Amniotic epithelial cell (primary cell): ENCODE data around the gene XRCC6.
A peak's percentile ranks its signal among the peaks of the same experiment; 100 is the strongest.
"Not testable (repeated sequence)": the region's sequence is repeated elsewhere in the genome, so short reads cannot be mapped to it uniquely, and the experiment has no call there.

Source experiments
- DNase-seq: peaks from one replicate; pipeline ENCODE4 v3.0.0-alpha.2; 2010; ENCODE audit warnings: low read depth

XRCC6 gene

GRCh38 chr22:41650821-41651220 lies 29.7 kb downstream of the XRCC6 start:
- no peak for DNase-seq

GRCh38 chr22:41654322-41654721 lies 33.2 kb downstream of the XRCC6 start:
- no peak for DNase-seq

- no peak for DNase-seq
These were observed 35.5 kb downstream of the XRCC6 start for GRCh38 chr22:41656556-41656955.

GRCh38 chr22:41657709-41658108 lies 36.6 kb downstream of the XRCC6 start:
- no peak for DNase-seq

GRCh38 chr22:41658869-41659268 lies 37.8 kb downstream of the XRCC6 start:
- DNase-seq = no peak

- DNase-seq = no peak
These were observed 38.8 kb downstream of the XRCC6 start for GRCh38 chr22:41659941-41660340.

- DNase-seq = peak; percentile 80
These were observed 39.3 kb downstream of the XRCC6 start for GRCh38 chr22:41660416-41660815.

GRCh38 chr22:41661088-41661487 lies 40.0 kb downstream of the XRCC6 start:
- DNase-seq = peak; percentile 26

GRCh38 chr22:41661713-41662112 lies 40.6 kb downstream of the XRCC6 start:
- DNase-seq = no peak

GRCh38 chr22:41663594-41663993 lies 42.5 kb downstream of the XRCC6 start:
- not testable (repeated sequence) for DNase-seq

- DNase-seq = no peak
These were observed 43.4 kb downstream of the XRCC6 start for GRCh38 chr22:41664490-41664889.

- no peak for DNase-seq
These were observed 43.9 kb downstream of the XRCC6 start for GRCh38 chr22:41664951-41665350.

GRCh38 chr22:41668971-41669911 lies 48.1 kb downstream of the XRCC6 start:
- peak; percentile 93 for DNase-seq

GRCh38 chr22:41672096-41672495 lies 51.0 kb downstream of the XRCC6 start:
- not testable (repeated sequence) for DNase-seq

- DNase-seq = no peak
These were observed 51.9 kb downstream of the XRCC6 start for GRCh38 chr22:41672780-41673509.

- no peak for DNase-seq
These were observed 53.8 kb downstream of the XRCC6 start for GRCh38 chr22:41674846-41675340.

- DNase-seq = no peak
These were observed 55.0 kb downstream of the XRCC6 start for GRCh38 chr22:41676134-41676533.

- peak; percentile 43 for DNase-seq
These were observed 60.5 kb downstream of the XRCC6 start for GRCh38 chr22:41681616-41682015.

GRCh38 chr22:41682033-41682807 lies 61.1 kb downstream of the XRCC6 start:
- peak; percentile 86 for DNase-seq

GRCh38 chr22:41683052-41683451 lies 62.0 kb downstream of the XRCC6 start:
- DNase-seq = no peak

GRCh38 chr22:41683616-41684015 lies 62.5 kb downstream of the XRCC6 start:
- no peak for DNase-seq

GRCh38 chr22:41684194-41684593 lies 63.1 kb downstream of the XRCC6 start:
- no peak for DNase-seq
